CD4-positive, alpha-beta T cell treated with Interleukin-15 for 1 hour (primary cell): ENCODE measurements around the gene ZNF839.
A peak's percentile ranks its signal among the peaks of the same experiment; 100 is the strongest.
"Not testable (repeated sequence)": the region's sequence is repeated elsewhere in the genome, so short reads cannot be mapped to it uniquely, and the experiment has no call there.

Experiments
- DNase-seq: peaks from one replicate; pipeline ENCODE4 v3.0.0-alpha.2; 2020

ZNF839 gene

GRCh38 chr14:102342238-102342637, 22.7 kb downstream of the ZNF839 start:
- DNase-seq, result no peak

DNA sequence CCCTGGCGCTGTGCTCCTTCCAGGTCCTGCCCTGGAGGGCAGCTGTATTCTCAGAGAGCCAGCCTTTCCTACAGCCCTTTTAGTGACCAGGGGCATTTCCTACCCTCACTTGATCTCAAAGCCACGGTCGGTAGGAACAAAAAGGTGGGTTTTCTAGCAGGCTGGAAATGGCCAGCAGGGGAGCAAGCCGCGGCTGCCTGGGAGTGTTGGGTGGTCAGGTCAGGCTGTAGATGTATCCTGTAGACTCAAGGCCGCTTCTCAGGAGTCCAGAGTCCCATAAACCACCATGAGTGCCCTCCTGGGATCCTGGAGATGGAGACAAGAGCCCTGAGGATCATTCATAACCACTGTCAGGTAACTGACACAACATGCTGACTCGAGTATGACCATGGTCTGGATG, 24.5 kb downstream of the ZNF839 start:
- no peak for DNase-seq

DNA sequence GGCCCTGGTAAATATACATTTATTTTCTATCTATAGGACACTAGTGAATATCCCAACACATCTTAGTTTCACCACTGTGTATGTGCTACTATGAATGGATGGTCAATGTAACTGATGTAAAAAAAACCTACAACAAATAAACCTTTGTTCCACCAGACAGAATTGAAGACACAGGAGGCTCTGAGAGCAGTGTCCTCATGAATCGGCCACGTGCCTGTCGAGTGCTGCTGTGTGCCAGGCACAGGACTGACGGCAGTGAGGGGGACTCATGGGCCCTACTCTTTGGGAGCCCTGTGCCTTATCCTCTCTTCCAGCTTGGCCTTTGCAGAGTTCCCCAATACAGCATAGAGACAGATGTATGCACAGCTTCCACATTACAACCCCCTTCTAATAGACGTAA, 24.9 kb downstream of the ZNF839 start:
- DNase-seq, result no peak

- DNase-seq, result no peak
These were observed 25.7 kb downstream of the ZNF839 start for GRCh38 chr14:102345232-102345631.

GRCh38 chr14:102346645-102347044, 27.1 kb downstream of the ZNF839 start:
- DNase-seq, result no peak

DNA sequence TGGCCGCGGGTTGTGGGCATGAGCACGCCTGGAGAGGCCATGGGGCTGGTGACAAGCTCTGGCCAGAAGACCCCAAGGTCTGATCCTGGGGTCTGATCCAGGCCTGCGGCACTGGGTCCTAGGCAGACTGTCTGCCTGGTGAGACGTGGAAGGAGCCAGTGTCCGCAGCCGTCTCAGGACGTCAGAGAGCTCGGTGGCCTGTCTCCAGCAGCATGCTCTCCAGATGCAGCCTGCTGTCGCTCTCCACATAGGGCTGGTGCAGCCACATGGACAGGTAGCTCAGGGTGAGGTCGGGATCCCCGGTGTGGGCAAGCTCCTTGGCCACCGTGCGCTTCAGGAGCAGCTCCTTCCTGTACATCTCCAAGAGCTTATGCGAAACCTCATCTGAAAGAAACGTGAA, 28.8 kb downstream of the ZNF839 start:
- no peak for DNase-seq

DNA sequence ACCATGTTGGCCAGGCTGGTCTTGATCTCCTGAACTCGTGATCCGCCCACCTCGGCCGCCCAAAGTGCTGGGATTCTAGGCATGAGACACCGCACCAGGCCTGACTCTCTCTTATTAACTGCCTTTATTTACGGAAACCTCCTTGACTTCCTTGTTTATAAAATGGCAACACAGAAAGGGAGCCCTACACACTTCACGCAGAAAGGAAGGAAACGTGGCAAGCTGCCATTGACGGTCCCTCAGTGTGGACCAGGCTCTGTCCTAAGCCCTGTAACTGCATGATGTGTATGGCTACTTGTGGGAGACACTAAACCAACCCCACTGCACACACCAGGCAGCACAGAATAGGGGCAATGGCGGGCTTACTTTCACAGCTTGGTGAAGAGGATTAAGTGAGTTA, 31.5 kb downstream of the ZNF839 start:
- no peak for DNase-seq

GRCh38 chr14:102351593-102351992, 32.0 kb downstream of the ZNF839 start:
- DNase-seq, result not testable (repeated sequence)

GRCh38 chr14:102352213-102352612, 32.7 kb downstream of the ZNF839 start:
- DNase-seq, result no peak

DNA sequence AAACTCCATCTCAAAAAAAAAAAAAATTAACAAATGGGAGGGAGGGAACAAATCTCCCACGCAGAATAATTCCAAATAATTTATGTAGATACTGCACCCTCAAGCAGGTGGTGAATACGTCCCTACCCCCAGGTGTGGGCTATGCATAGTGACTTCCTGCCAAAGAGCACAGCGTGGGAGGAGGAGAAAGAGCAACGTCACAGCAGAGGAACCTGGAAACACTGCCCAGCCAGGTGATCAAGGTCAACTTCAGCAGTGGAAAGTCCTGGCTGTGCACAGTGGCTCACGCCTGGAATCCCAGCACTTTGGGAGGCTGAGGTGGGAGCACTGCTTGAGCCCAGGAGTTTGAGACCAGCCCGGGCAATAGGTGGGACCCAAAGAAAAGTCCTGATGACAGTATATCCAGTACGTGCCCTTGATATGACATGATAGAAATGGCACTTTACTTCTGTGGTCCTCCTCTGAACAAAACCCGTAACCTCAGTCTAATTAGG, 33.6 kb downstream of the ZNF839 start:
- DNase-seq, result no peak

DNA sequence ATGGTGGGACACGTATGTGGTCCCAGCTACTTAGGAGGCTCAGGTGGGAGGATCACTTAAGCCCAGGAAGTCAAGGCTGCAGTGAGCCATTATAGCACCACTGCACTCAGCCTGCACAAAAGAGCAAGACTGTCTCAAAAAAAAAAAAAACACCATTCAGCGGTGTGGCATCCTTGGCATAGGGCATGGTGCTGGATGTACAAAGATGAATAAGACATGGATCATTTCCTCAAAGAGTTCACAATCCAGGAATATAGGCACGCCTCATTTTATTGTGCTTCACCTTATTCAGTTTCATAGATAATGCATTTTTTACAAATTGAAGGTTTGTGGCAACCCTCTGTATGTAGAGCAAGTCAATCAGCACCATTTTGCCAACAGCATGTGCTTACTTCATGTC, 36.7 kb downstream of the ZNF839 start:
- DNase-seq, result no peak

GRCh38 chr14:102359341-102359740, 39.8 kb downstream of the ZNF839 start:
- no peak for DNase-seq

GRCh38 chr14:102360388-102360787, 40.8 kb downstream of the ZNF839 start:
- no peak for DNase-seq

DNA sequence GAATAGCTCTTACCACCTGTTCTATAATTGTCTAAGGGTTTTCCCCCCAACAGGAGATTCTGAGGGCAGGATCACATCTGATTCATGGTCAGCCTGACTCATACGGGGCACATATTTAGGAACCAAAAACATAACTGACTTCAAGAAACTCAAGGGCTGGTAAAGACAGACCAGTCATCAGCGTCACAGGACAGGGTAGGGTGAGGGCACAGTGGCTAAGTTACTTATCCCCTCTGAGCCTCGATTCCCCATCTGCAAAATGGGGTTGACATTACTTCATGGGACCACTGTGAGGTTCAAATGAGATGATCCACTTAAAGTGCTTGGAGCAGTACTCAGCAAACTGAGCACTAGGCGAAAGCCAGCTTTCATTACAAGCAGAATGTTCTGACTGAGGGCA, 42.5 kb downstream of the ZNF839 start:
- peak; percentile 36 for DNase-seq

- DNase-seq, result peak; percentile 96
These were observed 43.1 kb downstream of the ZNF839 start, which contains the start of the genes CINP and TECPR2 for GRCh38 chr14:102362545-102363181. Gene CINP (minus strand): TSS chr14:102362890. CDS start chr14:102362851, 39 bp downstream. Gene TECPR2 (plus strand): TSS chr14:102362941. CDS start chr14:102376722, 13,781 bp downstream.

GRCh38 chr14:102363182-102363943, 43.8 kb downstream of the ZNF839 start:
- no peak for DNase-seq

GRCh38 chr14:102370305-102370809, 50.8 kb downstream of the ZNF839 start:
- peak; percentile 42 for DNase-seq

GRCh38 chr14:102371361-102371760, 51.8 kb downstream of the ZNF839 start:
- DNase-seq, result no peak

DNA sequence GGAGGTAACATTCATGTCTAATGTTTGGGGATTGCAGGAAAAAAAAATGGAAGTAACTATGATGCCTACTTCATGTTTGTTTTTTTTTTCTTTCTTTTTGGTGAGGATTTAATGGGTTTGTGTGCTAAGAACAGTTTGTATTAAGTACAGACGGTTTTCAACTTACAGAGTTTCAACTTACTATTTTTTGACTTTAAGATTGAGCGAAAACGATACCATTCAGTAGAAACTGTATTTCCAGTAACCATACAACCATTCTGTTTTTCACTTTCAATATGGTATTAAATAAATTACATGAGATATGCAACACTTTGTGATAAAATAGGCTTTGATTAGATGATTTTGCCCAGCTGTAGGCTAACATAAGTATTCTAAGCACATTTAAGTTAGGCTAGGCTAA, 53.6 kb downstream of the ZNF839 start:
- DNase-seq, result no peak

DNA sequence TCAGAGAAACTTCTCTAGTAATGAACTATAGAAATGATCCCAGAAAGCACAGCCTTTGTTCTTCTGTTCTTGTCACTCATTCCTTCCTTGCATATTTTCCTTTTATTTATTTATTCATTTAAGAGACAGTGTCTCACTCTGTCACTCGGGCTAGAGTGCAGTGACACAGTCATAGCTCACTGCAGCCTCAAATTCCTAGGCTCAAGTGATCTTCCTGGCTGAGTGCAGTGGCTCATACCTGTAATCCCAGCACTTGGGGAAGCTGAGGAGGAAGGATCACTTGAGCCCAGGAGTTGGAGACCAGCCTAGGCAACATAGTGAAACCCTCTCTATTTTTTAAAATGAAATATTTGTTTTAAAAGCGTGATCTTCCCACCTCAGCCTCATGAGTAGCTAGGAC, 54.7 kb downstream of the ZNF839 start:
- DNase-seq, result no peak

DNA sequence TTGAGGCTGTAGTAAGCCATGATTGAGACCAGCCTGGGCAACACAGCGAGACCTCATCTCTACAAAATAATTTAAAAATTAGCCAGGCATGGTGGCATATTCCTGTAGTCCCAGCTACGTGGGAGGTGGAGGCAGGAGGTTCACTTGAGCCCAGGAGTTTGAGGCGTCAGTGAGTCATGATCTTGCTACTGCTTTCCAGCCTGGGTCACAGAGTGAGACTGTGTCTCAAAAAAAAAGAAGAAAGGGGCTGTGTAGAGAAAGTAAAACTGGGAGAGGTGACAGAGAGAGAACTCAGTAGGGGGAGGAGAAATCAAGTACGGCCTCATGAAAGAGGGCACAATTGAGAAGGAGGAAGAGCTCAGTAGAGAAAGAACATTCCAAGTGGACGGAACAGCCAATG, 55.6 kb downstream of the ZNF839 start:
- no peak for DNase-seq

DNA sequence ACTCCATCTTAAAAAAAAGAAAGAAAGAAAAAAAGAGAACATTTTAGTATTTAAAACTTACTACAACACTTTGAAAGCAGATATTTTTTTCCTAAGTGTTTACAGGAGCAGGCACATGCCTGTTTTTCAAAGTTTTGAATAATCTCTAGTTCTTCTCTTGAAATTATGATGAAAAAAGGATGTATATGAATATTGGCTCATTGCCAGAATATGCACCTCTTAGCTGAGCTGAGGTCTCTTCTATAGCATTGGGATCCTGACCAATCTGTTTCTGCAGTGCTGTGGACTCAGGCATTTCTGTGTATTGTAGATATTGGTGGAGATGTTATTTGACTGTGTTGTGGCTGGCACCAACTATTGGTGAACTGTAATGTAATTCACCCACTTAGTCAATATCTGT, 58.1 kb downstream of the ZNF839 start:
- no peak for DNase-seq

- DNase-seq, result no peak
These were observed 59.3 kb downstream of the ZNF839 start for GRCh38 chr14:102378830-102379229.

- no peak for DNase-seq
These were observed 67.5 kb downstream of the ZNF839 start for GRCh38 chr14:102387086-102387485.
